Measurements from ENCODE around the gene MAP4.
A peak's percentile ranks its signal among the peaks of the same experiment; 100 is the strongest.

MAP4 gene

GRCh38 chr3:47964740-47965139, 51.5 kb downstream of the MAP4 start:
- no peak for DNase-seq (ENCODE audit: low read depth)

- no peak for DNase-seq (ENCODE audit: low read depth)
These were observed 54.2 kb downstream of the MAP4 start for GRCh38 chr3:47961815-47962606.

GRCh38 chr3:47961036-47961435, 55.2 kb downstream of the MAP4 start:
- no peak for DNase-seq (ENCODE audit: low read depth)

GRCh38 chr3:47956521-47956920, 59.7 kb downstream of the MAP4 start:
- no peak for DNase-seq (ENCODE audit: low read depth)

- DNase-seq (ENCODE audit: low read depth) = no peak
These were observed 61.6 kb downstream of the MAP4 start for GRCh38 chr3:47954567-47954966.

- no peak for DNase-seq (ENCODE audit: low read depth)
These were observed 65.6 kb downstream of the MAP4 start for GRCh38 chr3:47950453-47951169.

GRCh38 chr3:47949979-47950378, 66.2 kb downstream of the MAP4 start:
- no peak for DNase-seq (ENCODE audit: low read depth)

- no peak for DNase-seq (ENCODE audit: low read depth)
These were observed 76.0 kb downstream of the MAP4 start for GRCh38 chr3:47940232-47940631.

GRCh38 chr3:47932421-47932820, 83.8 kb downstream of the MAP4 start:
- no peak for DNase-seq (ENCODE audit: low read depth)

- DNase-seq (ENCODE audit: low read depth) = no peak
These were observed 85.2 kb downstream of the MAP4 start for GRCh38 chr3:47930979-47931378.

- no peak for DNase-seq (ENCODE audit: low read depth)
These were observed 99.5 kb downstream of the MAP4 start for GRCh38 chr3:47916696-47917095.

- DNase-seq (ENCODE audit: low read depth) = no peak
These were observed 100.0 kb downstream of the MAP4 start for GRCh38 chr3:47916201-47916600.

GRCh38 chr3:47912006-47912504, 104.2 kb downstream of the MAP4 start:
- peak; percentile 16 for DNase-seq (ENCODE audit: low read depth)

GRCh38 chr3:47910777-47911440, 105.3 kb downstream of the MAP4 start:
- peak; percentile 72 for DNase-seq (ENCODE audit: low read depth)

- no peak for DNase-seq (ENCODE audit: low read depth)
These were observed 106.0 kb downstream of the MAP4 start for GRCh38 chr3:47910233-47910632.

- DNase-seq (ENCODE audit: low read depth) = no peak
These were observed 106.6 kb downstream of the MAP4 start for GRCh38 chr3:47909607-47910006.

- no peak for DNase-seq (ENCODE audit: low read depth)
These were observed 107.5 kb downstream of the MAP4 start for GRCh38 chr3:47908744-47909143.

GRCh38 chr3:47907784-47908183, 108.4 kb downstream of the MAP4 start:
- DNase-seq (ENCODE audit: low read depth) = no peak

- no peak for DNase-seq (ENCODE audit: low read depth)
These were observed 113.5 kb downstream of the MAP4 start for GRCh38 chr3:47902746-47903145.

GRCh38 chr3:47901280-47901833, 114.9 kb downstream of the MAP4 start:
- no peak for DNase-seq (ENCODE audit: low read depth)

- DNase-seq (ENCODE audit: low read depth) = no peak
These were observed 116.6 kb downstream of the MAP4 start for GRCh38 chr3:47899495-47900108.

GRCh38 chr3:47897954-47898353, 118.3 kb downstream of the MAP4 start:
- DNase-seq (ENCODE audit: low read depth) = no peak

All from stromal cell of bone marrow (primary cell).